ENCODE data around the gene BPTF.
"Not testable (repeated sequence)": the region's sequence is repeated elsewhere in the genome, so short reads cannot be mapped to it uniquely, and the experiment has no call there.

Gene BPTF

GRCh38 chr17:67962156-67962555, 136.9 kb downstream of the BPTF start:
- H4K12ac ChIP-seq (ENCODE audit: low read depth, low read length); H2BK120ac ChIP-seq (ENCODE audit: insufficient read depth, low read length, poor library complexity); H3K4me2 ChIP-seq (ENCODE audit: low read length); H3K18ac ChIP-seq (ENCODE audit: low read length); H3K4me1 ChIP-seq (ENCODE audit: control insufficient read depth in 1 of 2, insufficient read depth in 2 of 2, low read length in 2 of 2); H2AFZ ChIP-seq (ENCODE audit: insufficient read depth, low read length, poor library complexity); H3K23ac ChIP-seq (ENCODE audit: low read length); H3K4ac ChIP-seq (ENCODE audit: low read depth, low read length); H4K91ac ChIP-seq (ENCODE audit: low read depth, low read length); H4K8ac ChIP-seq (ENCODE audit: low read depth, low read length); H3K79me1 ChIP-seq (ENCODE audit: low read length); H3K4me3 ChIP-seq (ENCODE audit: low read depth, low read length); H3K27ac ChIP-seq (ENCODE audit: low read depth, low read length); H3K14ac ChIP-seq (ENCODE audit: low read length); H2BK5ac ChIP-seq (ENCODE audit: low read depth, low read length, poor library complexity); H2AK5ac ChIP-seq (ENCODE audit: low read length); H2BK12ac ChIP-seq (ENCODE audit: low read length); H3K27me3 ChIP-seq (ENCODE audit: insufficient read depth, low read length); H3K9me3 ChIP-seq (ENCODE audit: insufficient read depth, low read depth, low read length); DNase-seq; H3K9ac ChIP-seq (ENCODE audit: low read length); H3K79me2 ChIP-seq (ENCODE audit: control insufficient read depth, insufficient read depth, low read length, poor library complexity): not testable (repeated sequence)
- H3K36me3 ChIP-seq (ENCODE audit: control insufficient read depth in 1 of 2, insufficient read depth in 2 of 2, low read length in 2 of 2) = peaks cover 20 to 23% of the 10 kb centered on the region in 2 experiments
- WGBS (ENCODE audit: extremely low coverage, insufficient coverage, insufficient read length) = no CpG with 5 or more reads among the region's 2 CpGs

- not testable (repeated sequence) for H3K27me3 ChIP-seq (ENCODE audit: insufficient read depth, low read length); H2BK120ac ChIP-seq (ENCODE audit: insufficient read depth, low read length, poor library complexity); H2AFZ ChIP-seq (ENCODE audit: insufficient read depth, low read length, poor library complexity); H3K4me2 ChIP-seq (ENCODE audit: low read length); H2BK5ac ChIP-seq (ENCODE audit: low read depth, low read length, poor library complexity); H3K79me2 ChIP-seq (ENCODE audit: control insufficient read depth, insufficient read depth, low read length, poor library complexity); H3K14ac ChIP-seq (ENCODE audit: low read length); H4K8ac ChIP-seq (ENCODE audit: low read depth, low read length); H4K91ac ChIP-seq (ENCODE audit: low read depth, low read length); H3K79me1 ChIP-seq (ENCODE audit: low read length); H3K23ac ChIP-seq (ENCODE audit: low read length); H3K4me3 ChIP-seq (ENCODE audit: low read depth, low read length); H3K27ac ChIP-seq (ENCODE audit: low read depth, low read length); H2AK5ac ChIP-seq (ENCODE audit: low read length); H3K18ac ChIP-seq (ENCODE audit: low read length); H3K4ac ChIP-seq (ENCODE audit: low read depth, low read length); H2BK12ac ChIP-seq (ENCODE audit: low read length); H3K4me1 ChIP-seq (ENCODE audit: control insufficient read depth in 1 of 2, insufficient read depth in 2 of 2, low read length in 2 of 2); H3K9me3 ChIP-seq (ENCODE audit: insufficient read depth, low read depth, low read length); H3K9ac ChIP-seq (ENCODE audit: low read length); H4K12ac ChIP-seq (ENCODE audit: low read depth, low read length)
- peak; percentile 63 to 86 for DNase-seq
- WGBS (ENCODE audit: extremely low coverage, insufficient coverage, insufficient read length) = no CpG with 5 or more reads among the region's 1 CpG
- peaks cover 20 to 25% of the 10 kb centered on the region in 2 experiments for H3K36me3 ChIP-seq (ENCODE audit: control insufficient read depth in 1 of 2, insufficient read depth in 2 of 2, low read length in 2 of 2)
These were observed 137.9 kb downstream of the BPTF start for GRCh38 chr17:67963145-67963572.

GRCh38 chr17:67970783-67971182, 145.5 kb downstream of the BPTF start:
- DNase-seq = no peak
- H3K4me2 ChIP-seq (ENCODE audit: low read length) = no peak overlapping the region
- H2AFZ ChIP-seq (ENCODE audit: insufficient read depth, low read length, poor library complexity) = no peak overlapping the region
- H3K79me1 ChIP-seq (ENCODE audit: low read length) = no peaks in the 10 kb centered on the region
- WGBS (ENCODE audit: extremely low coverage, insufficient coverage, insufficient read length) = no CpG with 5 or more reads among the region's 7 CpGs
- peak overlapping the region; percentile 75 for H4K12ac ChIP-seq (ENCODE audit: low read depth, low read length)
- no peak overlapping the region for H3K14ac ChIP-seq (ENCODE audit: low read length)
- H3K36me3 ChIP-seq (ENCODE audit: control insufficient read depth in 1 of 2, insufficient read depth in 2 of 2, low read length in 2 of 2) = peaks cover 15 to 18% of the 10 kb centered on the region in 2 experiments
- H3K9me3 ChIP-seq (ENCODE audit: insufficient read depth, low read depth, low read length) = no peaks in the 10 kb centered on the region
- no peak overlapping the region for H3K4ac ChIP-seq (ENCODE audit: low read depth, low read length)
- H3K27ac ChIP-seq (ENCODE audit: low read depth, low read length) = no peak overlapping the region
- H2BK5ac ChIP-seq (ENCODE audit: low read depth, low read length, poor library complexity) = no peak overlapping the region
- no peak overlapping the region for H2AK5ac ChIP-seq (ENCODE audit: low read length)
- H3K4me3 ChIP-seq (ENCODE audit: low read depth, low read length) = no peak overlapping the region
- no peak overlapping the region for H4K91ac ChIP-seq (ENCODE audit: low read depth, low read length)
- H3K4me1 ChIP-seq (ENCODE audit: control insufficient read depth in 1 of 2, insufficient read depth in 2 of 2, low read length in 2 of 2) = peaks cover 5% of the 10 kb centered on the region in 2 experiments
- H2BK120ac ChIP-seq (ENCODE audit: insufficient read depth, low read length, poor library complexity) = no peak overlapping the region
- no peak overlapping the region for H3K23ac ChIP-seq (ENCODE audit: low read length)
- no peaks in the 10 kb centered on the region for H3K27me3 ChIP-seq (ENCODE audit: insufficient read depth, low read length)
- no peak overlapping the region for H2BK12ac ChIP-seq (ENCODE audit: low read length)
- H4K8ac ChIP-seq (ENCODE audit: low read depth, low read length) = no peak overlapping the region
- H3K18ac ChIP-seq (ENCODE audit: low read length) = no peak overlapping the region
- H3K79me2 ChIP-seq (ENCODE audit: control insufficient read depth, insufficient read depth, low read length, poor library complexity) = no peaks in the 10 kb centered on the region
- H3K9ac ChIP-seq (ENCODE audit: low read length) = no peak overlapping the region

- Histone ChIP-seq H4K8ac (ENCODE audit: low read depth, low read length) (no peak overlapping the region), H3K4me2 (ENCODE audit: low read length) (peak overlapping the region; percentile 54), H2BK5ac (ENCODE audit: low read depth, low read length, poor library complexity) (no peak overlapping the region), H2AFZ (ENCODE audit: insufficient read depth, low read length, poor library complexity) (no peak overlapping the region), H3K79me1 (ENCODE audit: low read length) (no peaks in the 10 kb centered on the region), H3K23ac (ENCODE audit: low read length) (no peak overlapping the region), H3K9ac (ENCODE audit: low read length) (no peak overlapping the region), H3K36me3 (ENCODE audit: control insufficient read depth in 1 of 2, insufficient read depth in 2 of 2, low read length in 2 of 2) (peaks cover 15 to 18% of the 10 kb centered on the region in 2 experiments), H4K91ac (ENCODE audit: low read depth, low read length) (no peak overlapping the region), H2BK12ac (ENCODE audit: low read length) (no peak overlapping the region), H3K4me3 (ENCODE audit: low read depth, low read length) (no peak overlapping the region), H2AK5ac (ENCODE audit: low read length) (no peak overlapping the region), H3K27me3 (ENCODE audit: insufficient read depth, low read length) (no peaks in the 10 kb centered on the region), H3K4ac (ENCODE audit: low read depth, low read length) (no peak overlapping the region), H3K9me3 (ENCODE audit: insufficient read depth, low read depth, low read length) (no peaks in the 10 kb centered on the region), H3K18ac (ENCODE audit: low read length) (no peak overlapping the region), H4K12ac (ENCODE audit: low read depth, low read length) (no peak overlapping the region), H3K79me2 (ENCODE audit: control insufficient read depth, insufficient read depth, low read length, poor library complexity) (no peaks in the 10 kb centered on the region), H3K27ac (ENCODE audit: low read depth, low read length) (no peak overlapping the region), H2BK120ac (ENCODE audit: insufficient read depth, low read length, poor library complexity) (no peak overlapping the region), H3K4me1 (ENCODE audit: control insufficient read depth in 1 of 2, insufficient read depth in 2 of 2, low read length in 2 of 2) (peaks cover 5% of the 10 kb centered on the region in 2 experiments), H3K14ac (ENCODE audit: low read length) (no peak overlapping the region)
- no CpG with 5 or more reads among the region's 9 CpGs for WGBS (ENCODE audit: extremely low coverage, insufficient coverage, insufficient read length)
- DNase-seq = no peak
These were observed 148.9 kb downstream of the BPTF start for GRCh38 chr17:67974185-67974584.

All from trophoblast cell (in vitro differentiated cells and primary cell).